ENCODE measurements around the gene P4HA1. TPM values are rescaled to one million over a fixed set of nuclear protein-coding genes. Genes with fewer than 3 reads are reported as not detected.

Gene P4HA1
- total and polyA plus RNA-seq, 2 donors (not counting 3 experiments of a cell fraction or from before 2014, with no cell fraction given): 14.3 to 29.1 TPM

- BruUV-seq (replicated peaks): no TSS peak
- Histone ChIP-seq H3K4me3 (replicated peaks in 1 of 3; ENCODE audit: insufficient read depth in 1 of 3, low read depth in 1 of 3, low read length in 3 of 3) (no peak overlapping the region), H3K9me3 (replicated peaks; ENCODE audit: control insufficient read depth, insufficient read depth, low read length) (no peaks in the 10 kb centered on the region), H3K9ac (replicated peaks; ENCODE audit: extremely low read depth, insufficient read depth, low read length) (no peak overlapping the region), H3K79me2 (ENCODE audit: control insufficient read depth, insufficient read depth, low read length) (no peaks in the 10 kb centered on the region), H2AFZ (ENCODE audit: low read depth, low read length) (no peak overlapping the region), H3K4me2 (ENCODE audit: insufficient read depth, low read length) (no peak overlapping the region), H3K9me1 (replicated peaks; ENCODE audit: control insufficient read depth, extremely low read depth, insufficient read depth, low read length) (no peaks in the 10 kb centered on the region), H3K27me3 (ENCODE audit: control insufficient read depth in 2 of 2, insufficient read depth in 2 of 2, low read length in 2 of 2) (no peaks in the 10 kb centered on the region), H3K27ac (ENCODE audit: insufficient read depth, low read depth, low read length) (no peak overlapping the region), H4K20me1 (replicated peaks; ENCODE audit: control insufficient read depth, extremely low read depth, insufficient read depth, low read length) (no peaks in the 10 kb centered on the region), H3K4me1 (ENCODE audit: control insufficient read depth, extremely low read depth, insufficient read depth, low read length) (no peaks in the 10 kb centered on the region), H3K36me3 (ENCODE audit: control insufficient read depth in 2 of 2, extremely low read depth in 1 of 2, insufficient read depth in 2 of 2, low read length in 2 of 2) (no peaks in the 10 kb centered on the region)
- TF ChIP-seq JUN (IDR thresholded peaks at IDR 0.05; ENCODE audit: borderline replicate concordance, insufficient read depth, insufficient read length, low read depth) (no peak), MAX (IDR thresholded peaks at IDR 0.05; ENCODE audit: insufficient read depth, insufficient read length) (no peak), POLR2A (IDR thresholded peaks at IDR 0.05; ENCODE audit: low read depth, low read length) (no peak), POLR2AphosphoS5 (IDR thresholded peaks at IDR 0.05; ENCODE audit: insufficient read depth, low read depth, low read length) (no peak), FOS (IDR thresholded peaks at IDR 0.05; ENCODE audit: borderline replicate concordance, insufficient read depth, low read length) (no peak), GATA2 (IDR thresholded peaks at IDR 0.05; ENCODE audit: insufficient read depth, insufficient read length, low read depth, low read length) (no peak), MYC (IDR thresholded peaks at IDR 0.05; ENCODE audit: low read depth, low read length) (no peak), CTCF (IDR thresholded peaks at IDR 0.05; ENCODE audit: extremely low read depth in 1 of 2, insufficient read depth in 1 of 2, low read depth in 1 of 2, low read length in 2 of 2) (no peak), EZH2 (IDR thresholded peaks at IDR 0.05; ENCODE audit: borderline replicate concordance, low read depth, low read length, severe bottlenecking) (no peak)
- dilution Hi-C loops (cut with MboI; ENCODE audit: extremely low pct_ligation_motif_present, low sequenced_read_pairs) (no loop called here), intact Hi-C loops (cut with micrococcal nuclease) (no loop called here)
- FAIRE-seq: no peak
- no peak for DNase-seq (ENCODE audit: low read depth, low spot score)
- ChIA-PET POLR2A (no interaction called here), CTCF (no interaction called here)
Measured at GRCh38 chr10:72981882-72982529, 114.7 kb downstream of the P4HA1 start.

Measured in endothelial cell of umbilical vein (primary cell).